ENCODE results near the gene DBN1. TPM values are rescaled to one million over a fixed set of nuclear protein-coding genes. Genes with fewer than 3 reads are reported as not detected.

DBN1 gene
- total and polyA plus RNA-seq, 2 donors (not counting 3 experiments of a cell fraction or from before 2014, with no cell fraction given), result 198 to 336 TPM

DNA sequence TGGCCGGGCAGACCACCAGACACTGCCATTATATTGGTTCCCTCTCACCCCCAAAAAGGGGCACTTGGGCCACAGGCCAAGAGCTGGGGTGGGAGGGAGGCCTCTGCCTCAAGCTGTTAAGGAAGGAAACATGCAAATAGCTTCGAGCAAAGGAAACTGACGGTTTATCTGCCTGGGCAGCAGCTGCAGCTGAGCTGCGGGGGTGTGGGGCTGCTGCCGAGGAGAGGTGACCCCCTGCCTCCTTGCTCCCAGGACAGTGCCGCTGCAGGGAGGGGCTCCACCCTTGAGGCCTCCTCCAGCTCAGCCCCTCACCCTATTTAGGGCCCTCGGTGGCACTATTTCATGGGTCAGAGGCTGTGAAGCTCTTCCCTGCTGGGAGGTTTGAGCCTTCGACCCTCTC, 35.4 kb upstream of the DBN1 start:
- Histone ChIP-seq H3K4me3 (replicated peaks in 1 of 3; ENCODE audit: insufficient read depth in 1 of 3, low read depth in 1 of 3, low read length in 3 of 3) (no peak overlapping the region), H4K20me1 (replicated peaks; ENCODE audit: control insufficient read depth, extremely low read depth, insufficient read depth, low read length) (no peaks in the 10 kb centered on the region), H2AFZ (ENCODE audit: low read depth, low read length) (no peak overlapping the region), H3K79me2 (ENCODE audit: control insufficient read depth, insufficient read depth, low read length) (no peaks in the 10 kb centered on the region), H3K4me2 (ENCODE audit: insufficient read depth, low read length) (no peak overlapping the region), H3K9ac (replicated peaks; ENCODE audit: extremely low read depth, insufficient read depth, low read length) (no peak overlapping the region), H3K4me1 (ENCODE audit: control insufficient read depth, extremely low read depth, insufficient read depth, low read length) (peaks cover 9% of the 10 kb centered on the region), H3K27ac (ENCODE audit: insufficient read depth, low read depth, low read length) (no peak overlapping the region), H3K36me3 (ENCODE audit: control insufficient read depth in 2 of 2, extremely low read depth in 1 of 2, insufficient read depth in 2 of 2, low read length in 2 of 2) (peaks cover 9 to 28% of the 10 kb centered on the region in 2 experiments), H3K9me1 (replicated peaks; ENCODE audit: control insufficient read depth, extremely low read depth, insufficient read depth, low read length) (no peaks in the 10 kb centered on the region), H3K9me3 (replicated peaks; ENCODE audit: control insufficient read depth, insufficient read depth, low read length) (no peaks in the 10 kb centered on the region), H3K27me3 (ENCODE audit: control insufficient read depth in 2 of 2, insufficient read depth in 2 of 2, low read length in 2 of 2) (no peaks in the 10 kb centered on the region)
- TF ChIP-seq JUN (IDR thresholded peaks at IDR 0.05; ENCODE audit: borderline replicate concordance, insufficient read depth, insufficient read length, low read depth), result no peak
- peak; percentile 25 for TF ChIP-seq POLR2A (IDR thresholded peaks at IDR 0.05; ENCODE audit: low read depth, low read length)
- ChIA-PET POLR2A (interaction anchor here (0.7 to 2.5 kb wide), 2 partner anchors 12 to 181 kb away, joined by 3 to 15 read pairs; partner anchors contain the start of gene PDLIM7), CTCF (interaction anchor here (0.8 to 3.8 kb wide), 4 partner anchors 8 to 118 kb away, joined by 3 to 22 read pairs (median 8); no protein-coding TSS in a partner anchor)
- FAIRE-seq (no peak), DNase-seq (ENCODE audit: low read depth, low spot score) (peak; percentile 43)
- intact Hi-C loops (cut with micrococcal nuclease) (loop anchor here (1.0 kb wide), 1 partner anchor 12 kb away; the partner anchor contains the start of gene PDLIM7), dilution Hi-C loops (cut with MboI; ENCODE audit: extremely low pct_ligation_motif_present, low sequenced_read_pairs) (no loop called here)
- BruUV-seq (replicated peaks), result no TSS peak

DNA sequence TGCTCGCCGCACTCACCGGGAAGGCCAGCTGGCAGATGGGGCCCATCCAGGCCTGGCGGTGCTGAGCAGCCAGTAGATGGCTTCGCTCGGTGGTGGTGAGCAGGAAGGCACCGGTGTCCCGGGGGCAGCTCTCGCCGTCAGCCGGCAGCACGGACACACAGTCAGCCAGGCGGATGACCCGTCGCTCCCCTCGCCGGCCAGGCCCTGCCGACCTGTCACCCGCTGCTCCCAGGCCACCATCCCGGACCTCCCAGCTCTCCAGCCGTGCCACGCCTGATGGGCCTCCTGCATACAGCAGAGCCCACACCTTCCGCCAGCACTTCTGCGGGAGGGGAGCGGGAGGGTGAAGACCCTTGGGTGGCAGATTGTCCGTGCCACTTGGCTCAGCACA, 34.8 kb upstream of the DBN1 start:
- TF ChIP-seq EZH2 (IDR thresholded peaks at IDR 0.05; ENCODE audit: borderline replicate concordance, low read depth, low read length, severe bottlenecking) (no peak), JUN (IDR thresholded peaks at IDR 0.05; ENCODE audit: borderline replicate concordance, insufficient read depth, insufficient read length, low read depth) (no peak), MYC (IDR thresholded peaks at IDR 0.05; ENCODE audit: low read depth, low read length) (no peak), POLR2A (IDR thresholded peaks at IDR 0.05; ENCODE audit: low read depth, low read length) (no peak), GATA2 (IDR thresholded peaks at IDR 0.05; ENCODE audit: insufficient read depth, insufficient read length, low read depth, low read length) (no peak), POLR2AphosphoS5 (IDR thresholded peaks at IDR 0.05; ENCODE audit: insufficient read depth, low read depth, low read length) (no peak), FOS (IDR thresholded peaks at IDR 0.05; ENCODE audit: borderline replicate concordance, insufficient read depth, low read length) (no peak)
- TF ChIP-seq, protein P1, sequence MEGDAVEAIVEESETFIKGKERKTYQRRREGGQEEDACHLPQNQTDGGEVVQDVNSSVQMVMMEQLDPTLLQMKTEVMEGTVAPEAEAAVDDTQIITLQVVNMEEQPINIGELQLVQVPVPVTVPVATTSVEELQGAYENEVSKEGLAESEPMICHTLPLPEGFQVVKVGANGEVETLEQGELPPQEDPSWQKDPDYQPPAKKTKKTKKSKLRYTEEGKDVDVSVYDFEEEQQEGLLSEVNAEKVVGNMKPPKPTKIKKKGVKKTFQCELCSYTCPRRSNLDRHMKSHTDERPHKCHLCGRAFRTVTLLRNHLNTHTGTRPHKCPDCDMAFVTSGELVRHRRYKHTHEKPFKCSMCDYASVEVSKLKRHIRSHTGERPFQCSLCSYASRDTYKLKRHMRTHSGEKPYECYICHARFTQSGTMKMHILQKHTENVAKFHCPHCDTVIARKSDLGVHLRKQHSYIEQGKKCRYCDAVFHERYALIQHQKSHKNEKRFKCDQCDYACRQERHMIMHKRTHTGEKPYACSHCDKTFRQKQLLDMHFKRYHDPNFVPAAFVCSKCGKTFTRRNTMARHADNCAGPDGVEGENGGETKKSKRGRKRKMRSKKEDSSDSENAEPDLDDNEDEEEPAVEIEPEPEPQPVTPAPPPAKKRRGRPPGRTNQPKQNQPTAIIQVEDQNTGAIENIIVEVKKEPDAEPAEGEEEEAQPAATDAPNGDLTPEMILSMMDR (IDR thresholded peaks at IDR 0.05; ENCODE audit: extremely low read depth in 1 of 2, insufficient read depth in 1 of 2, low read depth in 1 of 2, low read length in 2 of 2), result no peak
- TF ChIP-seq, protein P2, sequence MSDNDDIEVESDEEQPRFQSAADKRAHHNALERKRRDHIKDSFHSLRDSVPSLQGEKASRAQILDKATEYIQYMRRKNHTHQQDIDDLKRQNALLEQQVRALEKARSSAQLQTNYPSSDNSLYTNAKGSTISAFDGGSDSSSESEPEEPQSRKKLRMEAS (IDR thresholded peaks at IDR 0.05; ENCODE audit: insufficient read depth, insufficient read length), result no peak
- Histone ChIP-seq H3K79me2 (ENCODE audit: control insufficient read depth, insufficient read depth, low read length) (no peaks in the 10 kb centered on the region), H4K20me1 (replicated peaks; ENCODE audit: control insufficient read depth, extremely low read depth, insufficient read depth, low read length) (no peaks in the 10 kb centered on the region), H3K9ac (replicated peaks; ENCODE audit: extremely low read depth, insufficient read depth, low read length) (no peak overlapping the region), H3K36me3 (ENCODE audit: control insufficient read depth in 2 of 2, extremely low read depth in 1 of 2, insufficient read depth in 2 of 2, low read length in 2 of 2) (peaks cover 9 to 27% of the 10 kb centered on the region in 2 experiments), H3K4me1 (ENCODE audit: control insufficient read depth, extremely low read depth, insufficient read depth, low read length) (peaks cover 9% of the 10 kb centered on the region), H3K9me3 (replicated peaks; ENCODE audit: control insufficient read depth, insufficient read depth, low read length) (no peaks in the 10 kb centered on the region), H3K4me3 (replicated peaks in 1 of 3; ENCODE audit: insufficient read depth in 1 of 3, low read depth in 1 of 3, low read length in 3 of 3) (no peak overlapping the region), H3K27me3 (ENCODE audit: control insufficient read depth in 2 of 2, insufficient read depth in 2 of 2, low read length in 2 of 2) (no peaks in the 10 kb centered on the region), H2AFZ (ENCODE audit: low read depth, low read length) (no peak overlapping the region), H3K9me1 (replicated peaks; ENCODE audit: control insufficient read depth, extremely low read depth, insufficient read depth, low read length) (no peaks in the 10 kb centered on the region), H3K4me2 (ENCODE audit: insufficient read depth, low read length) (no peak overlapping the region), H3K27ac (ENCODE audit: insufficient read depth, low read depth, low read length) (no peak overlapping the region)
- dilution Hi-C loops (cut with MboI; ENCODE audit: extremely low pct_ligation_motif_present, low sequenced_read_pairs), result no loop called here
- FAIRE-seq, result no peak
- intact Hi-C loops (cut with micrococcal nuclease), result no loop called here
- ChIA-PET POLR2A (interaction anchor here (2.5 kb wide), 1 partner anchor 11 kb away, joined by 15 read pairs; the partner anchor contains the start of gene PDLIM7), CTCF (interaction anchor here (0.8 to 3.8 kb wide), 5 partner anchors 8 to 118 kb away, joined by 3 to 22 read pairs (median 6); no protein-coding TSS in a partner anchor)
- no TSS peak for BruUV-seq (replicated peaks)
- DNase-seq (ENCODE audit: low read depth, low spot score), result no peak
